Measurements from ENCODE around the gene ALDH7A1. TPM values are rescaled to one million over a fixed set of nuclear protein-coding genes. Genes with fewer than 3 reads are reported as not detected.

Gene ALDH7A1
- polyA plus RNA-seq, 1 experiment = 81.2 TPM

DNA sequence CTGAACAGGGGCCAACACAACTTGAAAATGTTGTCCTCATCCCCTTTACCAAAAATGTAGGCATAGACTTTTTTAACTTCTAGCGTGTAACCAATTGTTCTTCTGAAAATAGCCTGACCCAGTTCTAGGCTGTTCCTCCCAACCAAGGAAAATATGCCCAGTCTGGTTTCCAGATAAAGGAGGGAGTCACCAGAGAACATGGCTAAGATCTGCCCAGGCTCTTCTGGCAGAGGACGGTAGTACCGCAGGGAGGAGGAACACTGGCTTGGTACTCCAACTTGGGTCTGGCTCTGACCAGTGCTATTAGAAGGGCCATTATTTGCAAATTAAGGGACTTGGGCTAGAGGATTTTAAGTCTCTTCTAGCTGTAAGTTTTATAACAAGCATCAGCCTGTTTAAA, 108.7 kb downstream of the ALDH7A1 start:
- Histone ChIP-seq H3K4me3 (ENCODE audit: low read depth, low read length) (no peak overlapping the region), H3K27me3 (ENCODE audit: control insufficient read depth, insufficient read depth, low read length) (no peaks in the 10 kb centered on the region), H3K36me3 (ENCODE audit: control insufficient read depth, insufficient read depth, low read length) (peaks cover 11% of the 10 kb centered on the region)
- DNase-seq (ENCODE audit: low read depth) = no peak
- ChIA-PET POLR2A (no interaction called here), CTCF (interaction anchor here (1.3 to 1.5 kb wide), 2 partner anchors 53 to 127 kb away, joined by 3 read pairs; no protein-coding TSS in a partner anchor)
- TF ChIP-seq, protein P1, sequence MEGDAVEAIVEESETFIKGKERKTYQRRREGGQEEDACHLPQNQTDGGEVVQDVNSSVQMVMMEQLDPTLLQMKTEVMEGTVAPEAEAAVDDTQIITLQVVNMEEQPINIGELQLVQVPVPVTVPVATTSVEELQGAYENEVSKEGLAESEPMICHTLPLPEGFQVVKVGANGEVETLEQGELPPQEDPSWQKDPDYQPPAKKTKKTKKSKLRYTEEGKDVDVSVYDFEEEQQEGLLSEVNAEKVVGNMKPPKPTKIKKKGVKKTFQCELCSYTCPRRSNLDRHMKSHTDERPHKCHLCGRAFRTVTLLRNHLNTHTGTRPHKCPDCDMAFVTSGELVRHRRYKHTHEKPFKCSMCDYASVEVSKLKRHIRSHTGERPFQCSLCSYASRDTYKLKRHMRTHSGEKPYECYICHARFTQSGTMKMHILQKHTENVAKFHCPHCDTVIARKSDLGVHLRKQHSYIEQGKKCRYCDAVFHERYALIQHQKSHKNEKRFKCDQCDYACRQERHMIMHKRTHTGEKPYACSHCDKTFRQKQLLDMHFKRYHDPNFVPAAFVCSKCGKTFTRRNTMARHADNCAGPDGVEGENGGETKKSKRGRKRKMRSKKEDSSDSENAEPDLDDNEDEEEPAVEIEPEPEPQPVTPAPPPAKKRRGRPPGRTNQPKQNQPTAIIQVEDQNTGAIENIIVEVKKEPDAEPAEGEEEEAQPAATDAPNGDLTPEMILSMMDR (IDR thresholded peaks at IDR 0.05; ENCODE audit: insufficient read depth, low read depth, low read length) = no peak

DNA sequence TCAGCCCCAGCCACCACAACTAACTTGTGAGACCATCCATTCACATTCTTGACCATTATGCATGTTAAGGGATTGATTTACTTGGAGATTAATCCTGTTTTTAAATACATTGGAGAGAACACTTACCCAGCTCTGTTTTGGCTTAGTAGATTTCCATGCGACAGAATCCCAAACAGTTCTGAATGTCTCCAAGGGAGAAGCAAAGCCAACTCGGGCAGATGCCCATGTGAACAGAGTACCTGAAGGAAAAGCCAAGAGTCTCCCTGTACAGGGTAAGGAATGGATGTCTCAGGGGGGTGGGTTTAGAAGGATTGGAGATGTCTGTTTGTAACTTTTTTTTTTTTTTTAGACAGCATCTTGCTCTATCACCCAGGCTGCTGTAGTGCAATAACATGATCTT, 110.8 kb downstream of the ALDH7A1 start:
- TF ChIP-seq, protein P1 (IDR thresholded peaks at IDR 0.05; ENCODE audit: insufficient read depth, low read depth, low read length) = no peak
- CTCF ChIA-PET = no interaction called here
- POLR2A ChIA-PET = no interaction called here
- no peak for DNase-seq (ENCODE audit: low read depth)
- H3K27me3 ChIP-seq (ENCODE audit: control insufficient read depth, insufficient read depth, low read length) = no peaks in the 10 kb centered on the region
- no peak overlapping the region for H3K4me3 ChIP-seq (ENCODE audit: low read depth, low read length)
- H3K36me3 ChIP-seq (ENCODE audit: control insufficient read depth, insufficient read depth, low read length) = peaks cover 10% of the 10 kb centered on the region

DNA sequence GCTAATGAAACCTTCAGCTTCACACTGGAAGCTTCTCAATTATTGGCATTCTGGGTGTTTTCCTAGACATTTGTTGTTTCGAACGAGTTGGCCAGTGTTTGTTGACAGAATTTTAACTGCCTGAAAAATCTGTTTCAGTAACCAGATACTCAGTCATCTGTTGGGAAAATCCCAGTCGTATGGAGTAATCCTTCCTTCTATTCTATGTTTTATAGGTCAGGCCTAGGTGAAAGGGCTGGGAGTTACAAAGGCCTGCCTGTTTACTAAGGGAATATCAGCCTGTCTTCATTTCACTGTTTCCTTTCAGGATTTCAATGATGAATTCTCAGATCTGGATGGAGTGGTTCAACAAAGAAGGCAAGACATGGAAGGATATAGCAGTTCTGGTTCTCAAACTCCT, 111.9 kb downstream of the ALDH7A1 start:
- peaks cover 10% of the 10 kb centered on the region for H3K36me3 ChIP-seq (ENCODE audit: control insufficient read depth, insufficient read depth, low read length)

DNA sequence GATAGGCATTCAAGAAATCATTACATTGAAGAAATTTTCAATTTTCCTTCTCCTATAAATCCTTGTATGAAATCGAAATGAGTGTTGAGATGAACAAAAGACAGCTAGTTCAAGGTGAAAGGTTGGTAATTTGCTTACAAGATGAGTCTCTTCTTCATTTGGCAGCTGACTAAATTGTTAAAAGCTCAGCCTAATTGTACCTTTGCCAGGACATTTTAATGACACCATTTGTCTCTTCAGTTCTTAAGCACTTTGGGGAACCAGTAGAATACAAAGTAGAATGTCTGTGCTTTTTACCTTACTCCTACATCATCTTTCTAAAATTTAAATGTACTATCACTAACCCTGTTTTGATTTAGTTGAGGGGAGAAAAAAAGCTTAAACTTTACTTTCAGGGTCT, 112.4 kb downstream of the ALDH7A1 start:
- Histone ChIP-seq H3K36me3 (ENCODE audit: control insufficient read depth, insufficient read depth, low read length) (peaks cover 9% of the 10 kb centered on the region), H3K4me3 (ENCODE audit: low read depth, low read length) (no peak overlapping the region), H3K27me3 (ENCODE audit: control insufficient read depth, insufficient read depth, low read length) (no peaks in the 10 kb centered on the region)
- POLR2A ChIA-PET = interaction anchor here (0.6 kb wide), 1 partner anchor 133 kb away, joined by 4 read pairs; no protein-coding TSS in a partner anchor
- DNase-seq (ENCODE audit: low read depth) = no peak
- TF ChIP-seq, protein P1 (IDR thresholded peaks at IDR 0.05; ENCODE audit: insufficient read depth, low read depth, low read length) = no peak
- CTCF ChIA-PET = interaction anchor here (0.6 to 1.0 kb wide), 2 partner anchors 17 to 38 kb away, joined by 3 to 5 read pairs; no protein-coding TSS in a partner anchor

More for the DNA sequence above, 111.9 kb downstream of the ALDH7A1 start:
- Histone ChIP-seq H3K4me3 (ENCODE audit: low read depth, low read length) (no peak overlapping the region), H3K27me3 (ENCODE audit: control insufficient read depth, insufficient read depth, low read length) (no peaks in the 10 kb centered on the region)
- ChIA-PET POLR2A (interaction anchor here (0.6 kb wide), 1 partner anchor 133 kb away, joined by 4 read pairs; no protein-coding TSS in a partner anchor), CTCF (interaction anchor here (0.6 to 1.0 kb wide), 2 partner anchors 17 to 37 kb away, joined by 3 to 5 read pairs; no protein-coding TSS in a partner anchor)
- TF ChIP-seq, protein P1 (IDR thresholded peaks at IDR 0.05; ENCODE audit: insufficient read depth, low read depth, low read length) = no peak
- no peak for DNase-seq (ENCODE audit: low read depth)

DNA sequence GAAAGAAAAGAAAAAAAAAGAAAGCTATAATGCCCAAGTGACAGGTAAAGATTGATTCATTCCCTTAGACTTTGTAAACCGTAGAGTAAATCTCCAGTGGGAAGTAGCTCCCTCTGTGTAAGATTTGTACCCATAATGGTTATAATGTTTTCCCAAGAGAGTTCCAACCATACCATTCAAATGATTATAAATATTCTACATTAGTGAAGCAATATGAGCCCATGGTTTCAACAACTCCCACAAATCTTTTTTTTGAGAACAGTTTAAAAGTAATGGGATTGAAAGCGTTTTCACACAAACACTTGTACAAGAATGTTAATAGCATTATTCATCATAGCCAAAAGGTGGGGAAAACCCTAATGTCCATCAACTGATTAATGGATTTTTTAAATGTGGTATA, 113.8 kb downstream of the ALDH7A1 start:
- DNase-seq (ENCODE audit: low read depth) = no peak
- CTCF ChIA-PET = interaction anchor here (0.6 to 1.0 kb wide), 2 partner anchors 60 to 1164 kb away, joined by 3 read pairs; no protein-coding TSS in a partner anchor
- POLR2A ChIA-PET = interaction anchor here (0.6 to 0.7 kb wide), 2 partner anchors 9 to 77 kb away, joined by 4 to 10 read pairs; no protein-coding TSS in a partner anchor
- H3K27me3 ChIP-seq (ENCODE audit: control insufficient read depth, insufficient read depth, low read length) = no peaks in the 10 kb centered on the region
- TF ChIP-seq, protein P1 (IDR thresholded peaks at IDR 0.05; ENCODE audit: insufficient read depth, low read depth, low read length) = no peak
- no peak overlapping the region for H3K4me3 ChIP-seq (ENCODE audit: low read depth, low read length)
- peaks cover 6% of the 10 kb centered on the region for H3K36me3 ChIP-seq (ENCODE audit: control insufficient read depth, insufficient read depth, low read length)

Small RNA genes within 50 kb of the gene (small RNA-seq; reads per million reads assigned to genes)
- gene RNU6-290P (ENCODE audit: insufficient read length, low read depth, low replicate concordance) = not detected

Other genes with a start within 250 kb of the ALDH7A1 start
- 77.9 and 122 TPM in 2 replicates for gene GRAMD2B, start 171.8 kb downstream of the ALDH7A1 start, polyA plus RNA-seq (2011; rRNA removed)
- 40.7 and 41.6 TPM in 2 replicates for gene PHAX, start 5.7 kb upstream of the ALDH7A1 start, polyA plus RNA-seq (2011; rRNA removed)
- 11.2 and 12.0 TPM in 2 replicates for gene LMNB1, start 181.9 kb upstream of the ALDH7A1 start, polyA plus RNA-seq (2011; rRNA removed)